AG04450 (cell line): Measurements from ENCODE around the gene MEIS2. TPM values are rescaled to one million over a fixed set of nuclear protein-coding genes. Genes with fewer than 3 reads are reported as not detected.

Source experiments
- CTCF ChIA-PET: fragments of 300-600, 350-600 bp; formaldehyde crosslinking; extraction: SDS; loops from one replicate; lab custom pipeline; 2022; ENCODE audit warnings: antibody characterized with exemption, inconsistent platforms; lab: Charles Lee
- POLR2A ChIA-PET: fragments of 350-600 bp; formaldehyde crosslinking; extraction: SDS; loops from one replicate; lab custom pipeline; 2021; ENCODE audit warnings: antibody characterized with exemption, inconsistent platforms; lab: Yijun Ruan, JAX
- DNase-seq: peaks from one replicate; pipeline ENCODE4 v3.0.0-alpha.2; 2011; ENCODE audit warnings: low read depth, low spot score
- H3K27ac ChIP-seq: one replicate; pipeline ENCODE4 v1.5.1; 2012; ENCODE audit warnings: low read depth, low read length, control low read depth
- H3K27me3 ChIP-seq: one replicate; pipeline ENCODE4 v1.6.0; 2012; ENCODE audit warnings: low read length; ENCODE audit not compliant: control insufficient read depth, insufficient read depth
- H3K4me3 ChIP-seq: 2 replicates; pipeline ENCODE4 v1.5.1; 2011; ENCODE audit warnings: mild to moderate bottlenecking, low read depth, low read length, control low read depth
- H3K9me3 ChIP-seq: 2 replicates; pipeline ENCODE4 v1.5.1; 2012; ENCODE audit warnings: low read length; ENCODE audit not compliant: control insufficient read depth, insufficient read depth
- CTCF ChIP-seq: IDR thresholded peaks from 2 replicates; pipeline ENCODE4 v1.5.1; 2011; ENCODE audit warnings: low read depth, low read length, control low read depth, inconsistent platforms
- polyA plus RNA-seq: library from polyadenylated mRNA; depleted of rRNA; stranded (reverse); fragments of >200 nt; gene quantifications from 2 replicates; pipeline ENCODE4 v1.2.3, GENCODE V29; 2011

Gene MEIS2
- polyA plus RNA-seq, 1 experiment: 31.7 TPM

- ChIA-PET CTCF (interaction anchor here (1.0 kb wide), 1 partner anchor 9 kb away, joined by 3 read pairs; no protein-coding TSS in a partner anchor), POLR2A (no interaction called here)
- H3K27me3 ChIP-seq: peaks cover 3% of the 10 kb centered on the region
- TF ChIP-seq CTCF: no peak
- no peak overlapping the region for H3K4me3 ChIP-seq
- no peak overlapping the region for H3K27ac ChIP-seq
- H3K9me3 ChIP-seq: no peaks in the 10 kb centered on the region
- DNase-seq: no peak
Observed at GRCh38 chr15:37142371-37142770, 42.0 kb upstream of the MEIS2 start.

GRCh38 chr15:37140531-37141058, 40.2 kb upstream of the MEIS2 start:
- no peak for DNase-seq
- ChIA-PET CTCF (interaction anchor here (0.8 to 1.0 kb wide), 3 partner anchors 740 to 751 kb away, joined by 3 to 5 read pairs (median 3); no protein-coding TSS in a partner anchor), POLR2A (no interaction called here)
- H3K4me3 ChIP-seq: no peak overlapping the region
- H3K27ac ChIP-seq: no peak overlapping the region
- no peaks in the 10 kb centered on the region for H3K9me3 ChIP-seq
- no peaks in the 10 kb centered on the region for H3K27me3 ChIP-seq
- TF ChIP-seq CTCF: no peak

- TF ChIP-seq CTCF: no peak
- H3K27ac ChIP-seq: no peak overlapping the region
- POLR2A ChIA-PET: no interaction called here
- no peak overlapping the region for H3K4me3 ChIP-seq
- no peaks in the 10 kb centered on the region for H3K27me3 ChIP-seq
- CTCF ChIA-PET: interaction anchor here (0.6 to 1.0 kb wide), 2 partner anchors 670 to 741 kb away, joined by 4 read pairs; no protein-coding TSS in a partner anchor
- no peaks in the 10 kb centered on the region for H3K9me3 ChIP-seq
- no peak for DNase-seq
Observed at GRCh38 chr15:37138591-37139215, 38.4 kb upstream of the MEIS2 start.

GRCh38 chr15:37137221-37137620, 36.9 kb upstream of the MEIS2 start:
- ChIA-PET POLR2A (no interaction called here), CTCF (interaction anchor here (1.0 kb wide), 1 partner anchor 234 kb away, joined by 3 read pairs; no protein-coding TSS in a partner anchor)
- H3K9me3 ChIP-seq: no peaks in the 10 kb centered on the region
- DNase-seq: no peak
- H3K27me3 ChIP-seq: no peaks in the 10 kb centered on the region
- TF ChIP-seq CTCF: no peak
- H3K4me3 ChIP-seq: no peak overlapping the region
- H3K27ac ChIP-seq: no peak overlapping the region

GRCh38 chr15:37136666-37137065, 36.3 kb upstream of the MEIS2 start:
- Histone ChIP-seq H3K9me3 (no peaks in the 10 kb centered on the region), H3K27ac (no peak overlapping the region), H3K27me3 (no peaks in the 10 kb centered on the region), H3K4me3 (no peak overlapping the region)
- no peak for TF ChIP-seq CTCF
- no peak for DNase-seq
- CTCF ChIA-PET: interaction anchor here (0.6 to 5.7 kb wide), 5 partner anchors 234 to 756 kb away, joined by 3 to 87 read pairs (median 5); no protein-coding TSS in a partner anchor
- POLR2A ChIA-PET: no interaction called here
